Endothelial cell (in vitro differentiated cells): ENCODE measurements around the gene PIGP. TPM values are rescaled to one million over a fixed set of nuclear protein-coding genes. Genes with fewer than 3 reads are reported as not detected.
A peak's percentile ranks its signal among the peaks of the same experiment; 100 is the strongest.

Source experiments
- DNase-seq: peaks from one replicate; pipeline ENCODE4 v3.0.0; 2021; ENCODE audit warnings: low spot score
- H3K27ac Mint-ChIP-seq: one replicate; pipeline ENCODE4 v1.8.0; 2021; ENCODE audit warnings: mixed read lengths, inconsistent platforms; ENCODE audit not compliant: unreplicated experiment
- H3K27me3 Mint-ChIP-seq: one replicate; pipeline ENCODE4 v1.8.0; 2021; ENCODE audit warnings: mild to moderate bottlenecking, moderate library complexity, mixed read lengths, inconsistent platforms; ENCODE audit not compliant: unreplicated experiment
- H3K36me3 Mint-ChIP-seq: one replicate; pipeline ENCODE4 v1.8.0; 2021; ENCODE audit warnings: mild to moderate bottlenecking, low read depth, mixed read lengths, inconsistent platforms; ENCODE audit not compliant: unreplicated experiment
- H3K4me1 Mint-ChIP-seq: one replicate; pipeline ENCODE4 v1.8.0; 2021; ENCODE audit warnings: mild to moderate bottlenecking, mixed read lengths, inconsistent platforms; ENCODE audit not compliant: unreplicated experiment
- H3K4me3 Mint-ChIP-seq: one replicate; pipeline ENCODE4 v1.8.0; 2021; ENCODE audit warnings: mild to moderate bottlenecking, mixed read lengths, inconsistent platforms; ENCODE audit not compliant: unreplicated experiment
- H3K9me3 Mint-ChIP-seq: one replicate; pipeline ENCODE4 v1.8.0; 2021; ENCODE audit warnings: mixed read lengths, inconsistent platforms; ENCODE audit not compliant: unreplicated experiment
- CTCF ChIP-seq: fragments of 200-600 bp; sonication (generic); IDR thresholded peaks from one replicate; pipeline ENCODE4 v1.5.0; 2021; ENCODE audit warnings: antibody characterized with exemption; ENCODE audit not compliant: unreplicated experiment
- total RNA-seq: library from RNA; stranded (reverse); fragmentation: NEBNext Ultra II Directional; extraction: Animal tissue kit (Norgen Biotek cat#: 25700); gene quantifications from one replicate; pipeline ENCODE4 v1.2.1, GENCODE V29; 2021; ENCODE audit not compliant: unreplicated experiment

Gene PIGP
- total RNA-seq, 1 donor from 2014 or later, result 14.1 TPM

GRCh38 chr21:37061926-37062592 lies 10.8 kb downstream of the PIGP start:
- Mint-ChIP-seq H3K27ac (peak overlapping the region; percentile 67), H3K9me3 (no peaks in the 10 kb centered on the region), H3K4me1 (peaks cover 35% of the 10 kb centered on the region), H3K36me3 (peaks cover 13% of the 10 kb centered on the region), H3K4me3 (no peak overlapping the region), H3K27me3 (peaks cover 4% of the 10 kb centered on the region)
- no peak for TF ChIP-seq CTCF
- no peak for DNase-seq

GRCh38 chr21:37060296-37060695 lies 12.6 kb downstream of the PIGP start:
- H3K36me3 Mint-ChIP-seq, result peaks cover 26% of the 10 kb centered on the region
- peaks cover 4% of the 10 kb centered on the region for H3K27me3 Mint-ChIP-seq
- no peak for TF ChIP-seq CTCF
- peaks cover 35% of the 10 kb centered on the region for H3K4me1 Mint-ChIP-seq
- no peak overlapping the region for H3K27ac Mint-ChIP-seq
- no peaks in the 10 kb centered on the region for H3K9me3 Mint-ChIP-seq
- DNase-seq, result no peak
- peak overlapping the region; percentile 15 for H3K4me3 Mint-ChIP-seq

- peaks cover 25% of the 10 kb centered on the region for H3K4me1 Mint-ChIP-seq
- no peak for DNase-seq
- peak overlapping the region; percentile 54 for H3K4me3 Mint-ChIP-seq
- H3K36me3 Mint-ChIP-seq, result peaks cover 30% of the 10 kb centered on the region
- no peak for TF ChIP-seq CTCF
- no peaks in the 10 kb centered on the region for H3K9me3 Mint-ChIP-seq
- H3K27ac Mint-ChIP-seq, result no peak overlapping the region
- H3K27me3 Mint-ChIP-seq, result no peaks in the 10 kb centered on the region
Measured at GRCh38 chr21:37059181-37059580, 13.7 kb downstream of the PIGP start.

- TF ChIP-seq CTCF, result no peak
- no peaks in the 10 kb centered on the region for H3K9me3 Mint-ChIP-seq
- peaks cover 25% of the 10 kb centered on the region for H3K4me1 Mint-ChIP-seq
- DNase-seq, result no peak
- peak overlapping the region; percentile 71 for H3K27ac Mint-ChIP-seq
- no peaks in the 10 kb centered on the region for H3K27me3 Mint-ChIP-seq
- peaks cover 30% of the 10 kb centered on the region for H3K36me3 Mint-ChIP-seq
- peak overlapping the region; percentile 17 for H3K4me3 Mint-ChIP-seq
Measured at GRCh38 chr21:37058261-37058660, 14.6 kb downstream of the PIGP start.

GRCh38 chr21:37057614-37058013 lies 15.3 kb downstream of the PIGP start:
- DNase-seq, result no peak
- Mint-ChIP-seq H3K9me3 (no peaks in the 10 kb centered on the region), H3K27me3 (no peaks in the 10 kb centered on the region), H3K4me3 (no peak overlapping the region), H3K36me3 (peaks cover 30% of the 10 kb centered on the region), H3K27ac (peak overlapping the region; percentile 71), H3K4me1 (peaks cover 25% of the 10 kb centered on the region)
- TF ChIP-seq CTCF, result no peak
